Heart right ventricle (tissue), 16 donors: ENCODE data around the gene ZNF516. TPM values are rescaled to one million over a fixed set of nuclear protein-coding genes. Genes with fewer than 3 reads are reported as not detected.
"Not testable (repeated sequence)": the region's sequence is repeated elsewhere in the genome, so short reads cannot be mapped to it uniquely, and the experiment has no call there.

Source experiments
- ATAC-seq, 8 donors: fragments of 200-7000 bp; cut with Tn5 transposase; one replicate each; pipeline ENCODE4 v1.9.1; 2020; ENCODE audit warnings: mild to moderate bottlenecking in 8 of 8, moderate library complexity in 8 of 8, moderate number of reproducible peaks in 1 of 8
- DNase-seq, 2 donors: peaks; one replicate each; pipeline ENCODE4 v3.0.0-alpha.2; 2020
- H3K27ac ChIP-seq, 10 donors: fragments of 200-600 bp; sonication (generic) in 2 of 10; one replicate each; pipeline versions ENCODE4 v1.5.0 to v1.8.0; 2020 to 2022; ENCODE audit warnings: mild to moderate bottlenecking in 3 of 10
- H3K27me3 ChIP-seq, 7 donors: fragments of 200-600 bp; one replicate each; pipeline ENCODE4 v1.8.0; 2021 to 2022; ENCODE audit warnings: mild to moderate bottlenecking in 2 of 7
- H3K36me3 ChIP-seq, 9 donors: fragments of 200-600 bp; sonication (generic) in 1 of 9; one replicate each; pipeline versions ENCODE4 v1.5.0 to v1.8.0; 2020 to 2022; ENCODE audit warnings: mild to moderate bottlenecking in 2 of 9
- H3K4me1 ChIP-seq, 9 donors: fragments of 200-600 bp; sonication (generic) in 1 of 9; one replicate each; pipeline versions ENCODE4 v1.5.0 to v1.8.0; 2020 to 2022; ENCODE audit warnings: mild to moderate bottlenecking in 4 of 9
- H3K4me3 ChIP-seq, 10 donors: fragments of 200-600 bp; sonication (generic) in 2 of 10; one replicate each; pipeline versions ENCODE4 v1.5.0 to v1.8.0; 2020 to 2022; ENCODE audit warnings: mild to moderate bottlenecking in 7 of 10, moderate library complexity in 2 of 10
- H3K9me3 ChIP-seq, 11 donors: fragments of 200-600 bp in 10 of 11; sonication (generic) in 2 of 11; one replicate each; pipeline versions ENCODE4 v1.5.0 to v1.8.0; 2013 to 2022; ENCODE audit warnings: mild to moderate bottlenecking in 2 of 11, control low read depth in 1 of 11, moderate library complexity in 1 of 11
- CTCF ChIP-seq, 9 donors: fragments of 200-600 bp; sonication (generic) in 2 of 9; IDR thresholded peaks; one replicate each; pipeline versions ENCODE4 v1.5.0 to v1.8.0; 2021 to 2022; ENCODE audit warnings: antibody characterized with exemption in 9 of 9, mild to moderate bottlenecking in 5 of 9, moderate library complexity in 1 of 9
- WGBS, 2 donors: extraction: QIAGEN DNeasy Blood & Tissue Kit; methylation state at CpG; one replicate each; pipeline ENCODE4 v1.1.7; 2013; ENCODE audit warnings: inconsistent platforms in 1 of 2; 5-methylcytosine and 5-hydroxymethylcytosine counted together
- intact Hi-C, 10 donors: fragments of 100-400 bp; cut with DNase I; formaldehyde crosslinking; loops; one replicate each; pipeline versions ENCODE4 v1.11.1 to v1.14.2; 2022
- polyA plus RNA-seq, 2 donors: library from polyadenylated mRNA; stranded (reverse); fragments of 200-250 nt; gene quantifications; one replicate each; pipeline ENCODE4 v1.2.3, GENCODE V29; 2013
- total RNA-seq, 10 donors: library from RNA; stranded (reverse); fragmentation: NEBNext Ultra II Directional in 3 of 10; extraction: Animal tissue kit (Norgen Biotek cat#: 25700) in 3 of 10; gene quantifications; one replicate each; pipeline versions ENCODE4 v1.2.1 to v1.2.4, GENCODE V29; 2021 to 2023
- donor health status: Arrhythmogenic right ventricular cardiomyopathy.
- donor health status: ischemic (EF 13 %, LVEDD 7.1; RV severe dilation, severe dysfunction).
- donor health status: healthy with polysubstance abuse.
- donor health status: DM: no; HTN: yes; CAD: no.
- donor health status: DM: no; HTN: no; CAD: no.
- donor health status: ischemic (EF 25% LVEDD 6.9; RV normal size, moderate dysfunction).
- donor health status: ischemic (EF 25% LVEDD 5.7; RV mildly dilated, moderate dysfunction).
- donor health status: healthy.
- donor health status: DM: yes; HTN: yes; CAD: no.
- donor health status: Ischemic cardiomyopathy.
- donor health status: ischemic (EF 35%, LVEDD 5.7; RV mildly dilated, moderate dysfunction).
- donor health status: nonischemic (EF 11% LVEDD 7.7; RV severe dilation, severe dysfunction).
- donor health status: DM: yes; HTN: yes; CAD: no.
- donor health status: PGD.
- donor health status: ischemic (EF 29% LVEDD 5.4; RV normal size, mild dysfunction).
- donor health status: nonischemic (EF 23%, LVEDD 6.1; RV moderate dilation, normal function).

Gene ZNF516
- total and polyA plus RNA-seq, 12 donors, result 2.6 to 24.8 (median 17.3) TPM

DNA sequence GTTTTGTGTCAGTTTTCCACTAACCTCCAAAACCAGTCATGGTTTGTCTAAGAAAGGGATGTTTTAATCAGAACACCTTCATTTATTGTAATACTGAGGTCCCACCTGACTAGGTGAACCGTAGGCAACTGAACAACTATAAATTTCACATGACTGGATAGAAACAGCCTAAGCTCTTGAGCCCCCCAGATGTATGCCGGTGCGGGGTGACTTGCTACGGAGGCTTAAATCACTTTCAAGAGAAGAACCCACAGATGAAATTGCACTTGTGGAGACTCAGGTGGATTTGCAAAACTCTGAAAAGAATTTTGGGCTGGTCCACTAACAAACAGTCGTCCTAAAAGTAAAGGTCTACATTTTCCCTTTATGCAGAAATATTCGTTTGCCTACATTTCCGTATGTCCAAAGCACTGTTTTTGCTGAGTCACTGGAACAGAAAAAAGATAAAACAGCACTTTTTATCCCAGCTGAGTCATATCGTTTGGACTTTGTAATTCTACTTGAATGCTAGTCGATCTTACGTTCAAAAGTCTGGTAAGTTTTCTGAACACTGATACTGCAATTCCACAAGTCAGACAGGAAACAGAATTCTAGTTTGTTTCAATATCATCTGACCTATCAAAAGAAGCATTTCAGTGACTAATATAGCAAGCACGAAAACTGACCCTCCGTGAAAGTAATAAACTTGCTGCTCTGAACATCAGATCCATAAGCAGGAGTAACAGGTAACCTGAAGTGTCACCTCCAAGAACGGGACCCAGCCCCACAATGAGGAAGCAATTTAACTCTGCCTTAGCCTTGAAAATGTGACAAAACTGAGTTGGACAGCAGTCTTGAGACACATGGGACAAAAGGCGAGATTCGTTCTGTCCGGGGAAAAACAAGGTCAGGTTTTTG, 18.1 kb downstream of the ZNF516 start:
- DNase-seq, result no peak
- TF ChIP-seq CTCF (IDR thresholded peaks at IDR 0.05), result no peak
- peak overlapping the region in 7 of 10 donors; percentile 13 to 32 (median 24) for H3K4me3 ChIP-seq
- peak overlapping the region in 6 of 10 donors; percentile 3 to 75 (median 30) for H3K27ac ChIP-seq
- 48 to 61% methylated on average over 16 of the region's 16 CpGs for WGBS, 2 donors
- H3K27me3 ChIP-seq, result no peaks in the 10 kb centered on the region
- peak in 7 of 8 donors; percentile 28 to 59 (median 55) for ATAC-seq
- no peaks in the 10 kb centered on the region for H3K9me3 ChIP-seq
- intact Hi-C loops, result no loop called here
- peaks cover 0 to 76% (median 11%) of the 10 kb centered on the region in 9 donors for H3K4me1 ChIP-seq
- peaks cover 0 to 5% (median 0%) of the 10 kb centered on the region in 9 donors for H3K36me3 ChIP-seq

GRCh38 chr18:76475450-76476194, 19.4 kb downstream of the ZNF516 start:
- Histone ChIP-seq H3K27ac (peak overlapping the region in 1 of 10 donors; percentile 75), H3K4me3 (no peak overlapping the region), H3K9me3 (no peaks in the 10 kb centered on the region), H3K27me3 (no peaks in the 10 kb centered on the region), H3K4me1 (peaks cover 0 to 75% (median 11%) of the 10 kb centered on the region in 9 donors), H3K36me3 (peaks cover 0 to 5% (median 0%) of the 10 kb centered on the region in 9 donors)
- DNase-seq (no peak), ATAC-seq (peak in 1 of 8 donors; percentile 20)
- intact Hi-C loops, result no loop called here
- TF ChIP-seq CTCF (IDR thresholded peaks at IDR 0.05), result no peak
- 83 to 84% methylated on average over 12 of the region's 12 CpGs for WGBS, 2 donors

GRCh38 chr18:76474824-76475223, 20.2 kb downstream of the ZNF516 start:
- Histone ChIP-seq H3K4me3 (no peak overlapping the region), H3K27me3 (no peaks in the 10 kb centered on the region), H3K27ac (no peak overlapping the region), H3K4me1 (peaks cover 0 to 77% (median 11%) of the 10 kb centered on the region in 9 donors), H3K9me3 (no peaks in the 10 kb centered on the region), H3K36me3 (peaks cover 0 to 5% (median 0%) of the 10 kb centered on the region in 9 donors)
- DNase-seq, result no peak
- intact Hi-C loops, result no loop called here
- WGBS, 2 donors, result 97 to 100% methylated on average over 1 of the region's 1 CpG
- no peak for ATAC-seq
- TF ChIP-seq CTCF (IDR thresholded peaks at IDR 0.05), result no peak

DNA sequence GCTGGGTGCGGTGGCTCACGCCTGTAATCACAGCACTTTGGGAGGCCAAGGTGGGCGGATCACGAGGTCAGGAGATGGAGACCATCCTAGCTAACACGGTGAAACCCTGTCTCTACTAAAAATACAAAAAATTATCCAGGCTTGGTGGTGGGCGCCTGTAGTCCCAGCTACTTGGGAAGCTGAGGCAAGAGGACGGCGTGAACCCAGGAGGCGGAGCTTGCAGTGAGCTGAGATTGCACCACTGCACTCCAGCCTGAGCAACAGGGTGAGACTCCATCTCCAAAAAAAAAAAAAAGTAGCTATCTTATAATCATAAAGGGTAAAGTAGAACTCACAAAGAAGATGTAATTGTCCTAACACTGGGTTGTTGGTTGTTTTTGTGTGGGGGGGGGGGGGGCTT, 21.5 kb downstream of the ZNF516 start:
- H3K27ac ChIP-seq, H3K4me3 ChIP-seq, H3K36me3 ChIP-seq, intact Hi-C loops, DNase-seq, ATAC-seq, H3K27me3 ChIP-seq, H3K9me3 ChIP-seq: not testable (repeated sequence)
- 89 to 95% methylated on average over 9 of the region's 9 CpGs for WGBS, 2 donors
- H3K4me1 ChIP-seq, result peaks cover 0 to 82% (median 21%) of the 10 kb centered on the region in 9 donors
